ENCODE data around the gene RAB7A.

Gene RAB7A

DNA sequence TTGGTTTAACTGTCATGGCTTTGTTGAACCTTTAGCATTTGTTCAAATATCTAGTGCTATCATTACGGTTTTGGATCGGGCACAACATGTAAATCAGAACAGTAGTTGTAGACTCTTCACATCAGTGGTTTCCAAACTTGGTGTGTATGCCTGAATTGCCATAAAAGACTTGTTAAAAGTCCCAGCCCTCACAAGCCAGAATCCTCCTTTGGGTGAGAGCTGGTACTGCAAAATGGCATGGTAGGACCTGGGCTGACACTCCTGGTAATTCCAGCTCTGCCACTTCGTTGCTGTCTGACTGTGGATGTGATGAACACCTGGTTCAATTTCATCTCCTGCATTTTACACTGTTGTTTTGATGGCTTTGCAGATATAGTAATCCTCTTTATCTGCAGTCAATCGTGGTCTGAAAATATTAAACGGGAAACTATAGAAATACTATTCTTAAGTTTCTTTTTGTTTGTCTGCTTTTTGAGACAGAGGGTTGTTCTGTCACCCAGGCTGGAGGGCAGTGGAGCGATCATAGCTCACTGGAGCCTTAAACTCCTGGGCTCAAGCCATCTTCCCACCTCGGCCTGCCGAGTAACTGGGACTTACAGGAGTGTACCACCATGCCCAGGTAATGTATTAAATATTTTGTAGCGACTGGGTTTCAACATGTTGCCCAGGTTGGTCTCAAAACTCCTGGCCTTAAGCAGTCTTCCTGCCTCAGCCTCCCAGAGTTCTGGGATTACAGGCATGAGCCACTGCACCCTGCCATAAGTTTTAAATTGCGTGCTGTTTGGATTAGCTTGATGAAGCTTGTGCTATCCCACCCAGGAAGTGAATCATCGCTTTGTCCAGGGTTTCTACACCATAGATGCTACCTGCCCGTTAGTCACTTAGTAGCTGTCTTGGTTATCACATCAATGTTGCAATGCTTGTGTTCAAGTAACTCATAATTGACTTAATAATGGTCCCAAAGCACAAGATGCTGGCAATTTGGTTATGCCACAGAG lies 61.6 kb downstream of the RAB7A start:
- no peak for DNase-seq (ENCODE audit: low read depth, low spot score)

DNA sequence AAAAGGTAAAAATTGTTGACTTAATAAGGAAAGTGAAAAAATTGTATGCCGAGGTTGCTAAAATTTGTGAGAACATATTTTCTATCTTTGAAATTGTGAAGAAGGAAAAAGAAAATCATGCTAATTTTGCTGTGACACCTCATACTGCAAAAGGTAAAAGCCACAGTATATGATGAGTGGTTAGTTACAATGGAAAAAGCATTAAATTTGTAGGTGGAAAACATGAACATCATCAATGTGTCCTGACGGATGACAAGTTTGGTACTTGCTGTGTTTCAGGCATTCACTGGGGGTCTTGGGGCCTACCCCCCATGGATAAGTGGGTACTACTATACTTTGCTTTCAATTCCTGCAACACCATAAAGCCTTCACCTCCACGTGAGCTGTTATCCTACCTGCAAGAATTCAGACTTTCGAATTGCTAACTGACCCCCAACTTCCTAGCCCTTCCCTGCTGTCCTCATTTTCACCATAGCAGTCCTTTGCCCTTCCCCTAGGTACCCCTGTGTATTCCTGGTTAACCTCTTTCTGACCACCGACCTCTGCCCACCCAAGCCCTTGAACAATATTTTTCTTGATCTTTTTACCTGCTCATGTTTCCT lies 62.4 kb downstream of the RAB7A start:
- no peak for DNase-seq (ENCODE audit: low read depth, low spot score)

DNA sequence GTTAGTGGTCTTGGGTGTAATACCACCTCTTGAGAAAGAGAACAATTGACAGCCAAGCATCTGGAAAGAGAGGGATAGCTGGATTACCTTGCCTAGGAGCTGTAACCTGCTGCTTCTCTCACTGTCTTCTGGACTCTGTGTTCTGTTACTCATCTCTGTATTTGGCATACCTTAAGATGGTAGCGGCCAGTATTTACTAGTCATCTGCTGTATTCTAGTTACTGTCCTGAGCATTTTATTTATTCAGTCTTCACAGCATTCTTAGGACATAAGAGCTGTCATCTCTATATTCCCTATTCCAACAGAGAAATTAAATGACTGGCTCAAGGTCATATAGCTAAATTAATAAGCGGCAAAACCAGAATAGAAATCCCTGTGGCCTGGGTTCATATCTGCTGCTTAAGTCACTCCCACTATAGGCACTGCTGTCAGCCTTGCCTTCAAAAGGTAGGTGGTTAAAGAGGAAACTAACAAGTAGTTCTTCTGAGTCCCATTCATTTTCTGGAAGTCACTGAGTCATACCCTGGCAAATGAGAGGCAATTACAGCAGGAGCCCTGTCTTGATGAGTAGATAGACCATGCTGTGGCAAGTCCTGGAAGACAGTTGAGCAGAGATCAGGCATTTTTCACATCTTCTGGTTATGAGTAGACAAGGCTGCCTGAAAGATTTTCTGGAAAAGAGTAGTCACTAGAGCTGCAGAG lies 68.2 kb downstream of the RAB7A start:
- DNase-seq (ENCODE audit: low read depth, low spot score): no peak

DNA sequence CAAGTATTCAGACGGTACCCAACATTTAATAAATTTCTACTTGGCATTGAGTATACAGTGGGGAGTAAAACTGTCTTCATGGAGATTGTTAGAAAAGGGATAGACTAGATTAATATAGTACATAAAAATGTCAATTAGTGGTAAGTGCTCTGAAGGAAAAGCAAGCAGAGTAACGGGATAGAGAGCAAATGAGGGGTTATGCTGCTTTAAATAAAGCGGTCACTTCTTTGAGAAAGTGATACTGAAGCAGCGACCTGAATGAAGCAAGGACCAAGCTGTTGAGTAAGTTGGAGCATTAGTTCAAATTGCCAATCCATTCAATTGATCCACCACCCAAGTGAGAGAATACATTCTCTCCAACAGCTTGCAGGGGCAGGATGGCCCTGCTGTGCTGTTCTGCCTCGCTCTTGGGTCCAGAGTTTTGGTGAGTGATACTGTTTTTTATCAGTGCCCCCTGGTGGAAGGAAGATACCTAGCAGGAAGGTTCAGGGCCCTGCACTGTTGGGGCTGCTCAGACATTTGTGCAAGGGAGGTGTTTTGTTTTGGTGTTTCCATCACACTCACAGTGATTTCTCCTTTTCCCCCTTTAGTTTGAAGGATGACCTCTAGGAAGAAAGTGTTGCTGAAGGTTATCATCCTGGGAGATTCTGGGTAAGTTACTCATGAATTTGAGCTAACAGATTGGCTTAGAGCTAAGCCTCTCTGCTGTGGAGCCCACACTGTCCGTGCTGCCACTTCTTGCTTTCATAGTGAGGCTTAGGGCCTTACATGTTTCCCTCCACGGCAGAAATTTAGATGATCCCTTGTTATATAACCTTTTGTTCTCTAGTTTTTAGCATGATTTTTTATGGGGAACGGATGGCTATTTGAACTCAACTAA lies 69.0 kb downstream of the RAB7A start:
- no peak for DNase-seq (ENCODE audit: low read depth, low spot score)

DNA sequence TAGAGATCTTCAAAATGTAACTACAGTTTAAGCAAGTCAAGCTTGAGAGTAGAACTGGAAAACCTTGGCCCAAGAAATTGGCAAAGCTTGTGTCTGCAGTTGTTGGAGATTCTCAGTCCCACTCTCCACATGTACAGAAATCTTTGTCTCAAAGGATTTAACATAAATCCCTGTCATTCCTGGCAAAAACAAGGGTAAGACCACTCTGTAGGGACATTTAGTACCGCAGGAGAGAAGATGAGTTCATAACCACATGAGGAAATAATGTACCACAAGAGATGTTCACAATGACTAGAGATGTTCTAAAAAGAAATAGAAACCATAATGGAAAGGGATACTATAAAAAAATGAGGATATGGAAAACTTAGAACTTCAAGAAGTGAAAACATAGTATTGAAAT lies 73.7 kb downstream of the RAB7A start:
- DNase-seq (ENCODE audit: low read depth, low spot score): no peak

DNA sequence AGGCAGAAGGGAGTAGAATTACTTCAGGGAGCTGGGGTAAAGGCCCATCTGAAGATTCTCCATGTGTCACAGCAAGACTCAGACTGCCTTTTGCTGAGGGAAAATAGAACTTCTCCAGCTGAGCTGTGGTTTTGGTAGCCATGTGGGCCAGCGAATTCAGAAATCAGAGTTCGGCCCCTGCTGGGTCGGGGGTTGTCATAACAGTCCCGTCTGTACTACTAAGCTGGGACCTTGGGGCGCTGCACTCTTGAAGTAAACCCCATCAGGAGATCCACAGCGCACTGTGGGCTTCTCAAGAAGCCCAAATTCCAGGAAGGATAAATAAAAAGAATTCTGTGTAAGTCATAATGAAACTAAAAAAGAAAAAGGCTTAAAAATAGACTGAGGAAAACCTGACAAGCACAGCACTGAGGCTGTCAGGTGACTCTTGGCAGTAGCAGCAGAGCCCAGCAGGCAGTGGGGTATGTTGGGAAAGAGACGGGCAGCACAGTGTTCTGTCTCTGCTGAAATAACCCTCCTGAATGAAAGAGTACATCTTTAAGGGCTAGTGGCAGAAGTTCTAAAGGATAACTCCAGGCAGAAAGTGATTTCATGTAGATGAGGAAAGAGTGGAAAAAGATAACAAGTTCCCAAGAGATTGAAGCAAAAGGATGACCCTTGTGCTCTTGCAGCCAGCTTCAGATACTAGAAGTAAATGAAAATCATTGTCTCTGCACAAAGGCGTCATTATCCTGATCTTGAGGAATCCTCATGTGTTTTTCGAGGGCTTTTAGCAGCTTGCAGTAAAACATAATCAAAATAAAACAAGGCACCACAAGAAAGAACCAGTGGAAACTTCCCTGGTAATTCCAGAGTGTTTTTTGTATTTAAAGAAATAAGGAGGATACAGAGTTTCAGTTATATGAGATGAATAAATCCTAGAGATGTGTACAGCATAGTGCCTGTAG lies 74.5 kb downstream of the RAB7A start:
- peak; percentile 89 for DNase-seq (ENCODE audit: low read depth, low spot score)

DNA sequence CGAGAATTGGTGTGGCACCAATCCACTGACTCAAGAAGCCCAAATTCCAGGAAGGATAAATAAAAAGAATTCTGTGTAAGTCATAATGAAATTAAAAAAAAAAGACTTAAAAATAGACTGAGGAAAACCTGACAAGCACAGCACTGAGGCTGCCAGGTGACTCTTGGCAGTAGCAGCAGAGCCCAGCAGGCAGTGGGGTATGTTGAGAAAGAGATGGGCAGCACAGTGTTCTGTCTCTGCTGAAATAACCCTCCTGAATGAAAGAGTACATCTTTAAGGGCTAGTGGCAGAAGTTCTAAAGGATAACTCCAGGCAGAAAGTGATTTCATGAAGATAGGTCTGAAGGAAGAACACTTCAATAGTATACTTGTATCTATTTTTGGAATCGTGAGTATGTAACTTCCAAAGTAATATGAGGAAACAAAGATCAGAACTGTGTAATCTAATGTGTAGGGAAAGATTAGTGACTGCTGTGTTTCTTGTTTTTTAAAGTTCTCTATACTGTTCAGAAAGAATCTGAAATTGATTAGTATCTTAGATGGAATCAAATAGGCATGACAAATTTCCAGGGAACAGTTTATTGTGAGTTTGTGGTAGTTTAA lies 75.9 kb downstream of the RAB7A start:
- DNase-seq (ENCODE audit: low read depth, low spot score): no peak

DNA sequence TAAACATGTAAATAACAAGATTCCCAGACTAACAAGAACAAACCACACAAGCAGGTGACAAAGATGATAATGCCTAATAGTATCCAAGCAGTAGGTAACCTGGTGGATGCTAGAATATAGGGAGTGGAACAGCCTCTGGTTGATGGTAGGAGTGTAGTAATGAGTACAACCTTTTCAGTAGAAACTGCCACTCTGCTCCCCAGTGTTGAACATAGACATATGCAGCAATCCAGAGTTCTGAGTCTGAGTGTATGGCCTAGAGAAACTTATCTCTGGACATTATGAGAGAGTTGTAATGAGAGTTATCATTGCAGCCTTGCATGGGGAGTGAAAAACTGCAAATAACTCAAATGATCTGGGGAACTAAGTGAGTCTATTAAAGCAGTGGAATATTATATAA lies 77.3 kb downstream of the RAB7A start:
- DNase-seq (ENCODE audit: low read depth, low spot score): no peak

DNA sequence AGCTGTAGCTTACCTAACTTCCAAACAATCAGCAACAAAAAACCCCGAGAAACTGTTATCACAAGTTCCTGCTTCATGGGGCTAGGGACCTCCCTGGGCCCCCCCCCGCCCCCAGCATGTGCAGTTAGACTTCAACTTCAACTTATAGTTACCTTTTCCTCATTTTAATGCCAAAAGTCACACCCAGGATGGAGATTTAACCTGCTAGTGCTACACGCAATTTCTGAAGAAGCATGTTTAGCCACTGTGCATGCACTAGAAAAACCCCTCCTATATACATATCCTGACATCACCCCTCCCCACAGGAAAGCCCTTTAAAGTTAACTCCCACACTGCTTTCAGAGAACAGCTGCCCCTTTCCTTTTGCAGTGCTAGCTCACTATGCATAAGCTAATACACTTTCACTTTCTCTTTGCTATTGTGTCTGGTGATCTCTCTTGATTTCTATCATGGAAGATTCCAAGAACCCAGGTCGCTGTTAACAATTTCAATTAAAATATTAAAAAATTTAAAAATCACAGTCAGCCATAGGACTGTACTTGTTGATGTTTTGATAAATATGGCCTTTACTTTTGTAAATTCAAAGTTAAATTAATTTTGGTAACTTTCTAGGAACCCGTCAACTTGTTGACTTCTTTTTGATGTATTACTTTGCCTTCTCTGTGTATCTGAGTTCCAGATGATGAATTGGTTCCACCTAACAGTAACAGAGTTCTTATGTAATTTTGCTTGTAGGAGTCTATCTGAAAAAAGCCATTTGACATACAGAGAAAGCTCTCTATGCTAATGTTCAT lies 78.2 kb downstream of the RAB7A start:
- DNase-seq (ENCODE audit: low read depth, low spot score): no peak

DNA sequence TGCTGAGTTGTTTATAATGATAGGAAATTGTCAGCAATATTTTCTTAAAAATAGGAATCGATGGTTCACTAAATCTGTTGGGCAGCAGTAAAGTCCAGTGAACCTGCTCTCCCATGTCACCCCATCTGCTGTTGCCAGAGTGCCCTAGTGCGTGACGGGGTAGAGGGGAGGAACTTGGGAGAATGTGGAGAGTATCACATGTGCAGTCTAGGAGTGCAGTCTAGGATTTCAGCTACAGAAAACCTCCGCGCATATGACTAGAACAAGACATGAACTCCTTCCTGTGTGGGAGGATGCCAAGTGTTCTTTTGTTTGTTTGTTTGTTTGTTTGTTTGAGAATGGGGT lies 78.8 kb downstream of the RAB7A start:
- no peak for DNase-seq (ENCODE audit: low read depth, low spot score)

DNA sequence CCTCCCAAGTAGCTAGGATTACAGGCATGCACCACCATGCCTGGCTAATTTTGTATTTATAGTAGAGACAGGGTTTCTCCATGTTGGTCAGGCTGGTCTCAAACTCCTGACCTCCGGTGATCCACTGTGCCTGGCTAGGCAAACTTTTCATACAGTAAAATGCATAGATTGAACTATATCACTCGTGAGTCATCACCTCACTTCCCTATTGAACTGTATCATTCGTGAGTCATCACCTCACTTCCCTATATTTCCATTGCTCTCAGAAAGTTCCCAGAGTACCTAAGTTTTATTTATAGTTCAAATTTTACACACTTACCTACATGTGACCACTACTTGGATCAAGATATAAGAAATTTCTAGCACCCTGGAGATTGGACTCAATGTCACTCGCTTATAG lies 79.8 kb downstream of the RAB7A start:
- DNase-seq (ENCODE audit: low read depth, low spot score): no peak

DNA sequence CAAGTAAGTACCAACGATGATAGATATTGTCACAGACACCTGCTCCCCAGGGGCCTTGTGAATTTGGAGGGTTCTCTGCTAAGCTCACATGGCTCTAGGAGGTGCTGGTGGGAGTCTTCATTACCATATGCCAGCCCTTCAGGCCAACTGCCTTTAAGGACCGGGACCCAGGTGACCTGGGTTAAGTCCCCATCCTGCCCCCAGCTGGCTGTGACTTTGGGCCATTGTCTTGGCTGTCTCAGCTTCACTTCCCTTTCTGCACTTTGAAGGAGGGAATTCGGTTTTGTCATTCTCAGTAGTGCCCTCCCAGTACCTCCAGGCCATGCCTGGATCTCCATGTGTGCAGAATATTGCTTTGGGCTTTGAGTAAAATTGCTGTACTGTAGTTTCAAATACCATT lies 80.6 kb downstream of the RAB7A start:
- DNase-seq (ENCODE audit: low read depth, low spot score): no peak

DNA sequence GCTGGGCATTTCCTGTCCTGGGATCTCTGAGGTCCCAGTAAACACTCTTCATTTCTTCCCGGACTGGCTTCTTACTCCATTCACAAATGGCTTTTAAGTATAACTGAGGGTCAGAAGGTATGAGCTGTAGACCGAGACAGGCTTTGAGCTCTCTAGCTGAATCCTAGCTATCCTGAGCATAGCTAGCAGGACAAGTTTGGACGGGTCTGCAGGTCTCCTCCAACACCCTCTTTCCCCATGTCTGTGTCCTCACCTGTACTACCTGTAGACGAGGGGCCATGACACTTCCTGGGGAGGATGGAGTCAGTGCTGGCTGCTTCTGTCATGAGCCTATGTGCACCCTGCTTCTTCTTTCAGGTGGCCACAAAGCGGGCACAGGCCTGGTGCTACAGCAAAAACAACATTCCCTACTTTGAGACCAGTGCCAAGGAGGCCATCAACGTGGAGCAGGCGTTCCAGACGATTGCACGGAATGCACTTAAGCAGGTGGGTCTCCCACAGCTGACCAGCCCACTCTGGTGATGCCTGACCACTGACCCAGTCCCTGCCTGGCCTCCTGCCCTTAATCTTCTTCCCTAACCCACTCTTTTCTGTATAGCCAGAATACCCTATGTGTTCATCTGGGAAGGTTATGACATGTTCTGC lies 81.3 kb downstream of the RAB7A start:
- DNase-seq (ENCODE audit: low read depth, low spot score): no peak

DNA sequence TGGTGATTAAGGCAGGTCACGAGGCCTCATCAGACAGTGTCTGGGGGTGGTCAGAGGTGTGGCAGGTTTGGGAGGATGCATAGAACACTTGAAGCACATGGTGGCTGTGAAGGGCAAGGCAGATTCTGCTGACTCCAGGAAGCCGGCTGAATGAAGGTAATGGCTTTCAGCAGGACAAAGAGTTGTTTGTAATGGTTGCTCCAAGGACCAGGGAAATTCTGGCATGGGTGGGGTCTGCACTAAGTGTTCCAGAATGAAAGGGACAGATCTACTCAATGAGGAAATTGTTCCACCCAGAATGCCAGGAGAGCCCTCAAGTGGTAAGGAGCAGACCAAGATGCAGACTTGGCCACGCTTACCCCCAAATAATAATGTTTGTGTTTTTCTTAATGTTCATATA lies 82.7 kb downstream of the RAB7A start:
- no peak for DNase-seq (ENCODE audit: low read depth, low spot score)

DNA sequence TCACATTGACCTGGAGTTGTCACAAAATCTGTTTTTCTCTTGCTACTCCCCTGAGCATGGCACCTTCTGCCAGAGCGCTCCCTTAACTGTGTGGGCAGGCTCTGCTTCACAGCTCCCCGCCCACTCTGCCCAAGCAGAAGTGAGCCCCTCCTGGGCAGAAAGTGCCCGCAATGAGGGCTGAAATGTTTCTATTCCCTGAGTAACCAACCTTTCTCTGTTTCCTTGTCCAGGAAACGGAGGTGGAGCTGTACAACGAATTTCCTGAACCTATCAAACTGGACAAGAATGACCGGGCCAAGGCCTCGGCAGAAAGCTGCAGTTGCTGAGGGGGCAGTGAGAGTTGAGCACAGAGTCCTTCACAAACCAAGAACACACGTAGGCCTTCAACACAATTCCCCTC lies 87.1 kb downstream of the RAB7A start:
- DNase-seq (ENCODE audit: low read depth, low spot score): no peak

DNA sequence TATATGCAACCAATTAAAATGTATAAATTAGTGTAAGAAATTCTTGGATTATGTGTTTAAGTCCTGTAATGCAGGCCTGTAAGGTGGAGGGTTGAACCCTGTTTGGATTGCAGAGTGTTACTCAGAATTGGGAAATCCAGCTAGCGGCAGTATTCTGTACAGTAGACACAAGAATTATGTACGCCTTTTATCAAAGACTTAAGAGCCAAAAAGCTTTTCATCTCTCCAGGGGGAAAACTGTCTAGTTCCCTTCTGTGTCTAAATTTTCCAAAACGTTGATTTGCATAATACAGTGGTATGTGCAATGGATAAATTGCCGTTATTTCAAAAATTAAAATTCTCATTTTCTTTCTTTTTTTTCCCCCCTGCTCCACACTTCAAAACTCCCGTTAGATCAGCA lies 88.1 kb downstream of the RAB7A start:
- no peak for DNase-seq (ENCODE audit: low read depth, low spot score)

DNA sequence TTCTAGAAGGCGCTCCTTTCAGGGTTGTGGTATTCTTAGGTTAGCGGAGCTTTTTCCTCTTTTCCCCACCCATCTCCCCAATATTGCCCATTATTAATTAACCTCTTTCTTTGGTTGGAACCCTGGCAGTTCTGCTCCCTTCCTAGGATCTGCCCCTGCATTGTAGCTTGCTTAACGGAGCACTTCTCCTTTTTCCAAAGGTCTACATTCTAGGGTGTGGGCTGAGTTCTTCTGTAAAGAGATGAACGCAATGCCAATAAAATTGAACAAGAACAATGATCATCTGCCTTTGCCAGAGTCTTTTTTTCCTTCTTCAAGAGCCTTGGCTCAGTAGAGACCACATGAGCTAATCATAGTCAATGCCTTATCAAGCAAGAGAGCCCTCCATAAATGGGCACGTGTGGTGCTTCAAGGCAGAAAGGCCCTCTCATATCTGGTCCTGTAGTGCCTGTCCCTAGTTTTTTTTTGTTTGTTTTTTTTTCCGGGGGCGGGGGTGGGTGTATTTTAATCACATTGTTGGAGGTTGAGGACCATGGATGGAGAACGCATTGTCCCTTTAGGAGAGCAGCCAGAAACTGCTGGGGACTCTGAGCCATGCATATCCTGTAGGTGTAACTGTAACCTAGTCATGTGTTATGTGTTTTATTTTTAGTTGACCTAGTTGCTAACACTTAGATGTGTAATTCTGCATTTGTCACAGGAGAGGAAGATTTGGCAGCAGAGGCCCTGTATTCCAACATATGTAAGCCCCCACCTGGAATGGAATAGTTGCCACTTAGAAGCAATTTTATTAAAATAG lies 88.7 kb downstream of the RAB7A start:
- no peak for DNase-seq (ENCODE audit: low read depth, low spot score)

All from smooth muscle cell of the brain vasculature (primary cell).